GM21526 (cell line): ENCODE data around the gene NRCAM.
A peak's percentile ranks its signal among the peaks of the same experiment; 100 is the strongest.

Experiments
- ATAC-seq: cut with Tn5 transposase; IDR thresholded peaks from one replicate; pipeline ENCODE4 v1.9.1; 2021; ENCODE audit warnings: moderate library complexity; ENCODE audit not compliant: unreplicated experiment, low FRiP score

The NRCAM gene

DNA sequence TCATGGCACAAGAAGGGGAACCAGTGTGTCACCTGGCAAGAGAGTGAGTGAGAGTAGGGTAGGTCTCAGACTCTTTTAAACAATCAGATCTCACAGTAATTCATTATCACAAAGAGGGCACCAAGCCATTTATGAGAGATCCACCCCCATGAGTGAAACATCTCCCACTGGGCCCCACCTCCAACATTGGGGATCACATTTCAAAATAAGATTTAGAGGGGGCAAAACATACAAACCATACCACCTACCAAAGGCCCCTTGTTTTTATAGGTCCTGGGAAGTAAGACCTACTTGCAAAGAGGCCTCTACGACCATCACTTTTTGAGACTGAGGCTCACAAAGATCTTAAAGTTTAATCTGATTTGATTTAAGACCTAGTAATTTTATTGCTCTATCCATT lies 134.9 kb downstream of the NRCAM start:
- no peak for ATAC-seq

DNA sequence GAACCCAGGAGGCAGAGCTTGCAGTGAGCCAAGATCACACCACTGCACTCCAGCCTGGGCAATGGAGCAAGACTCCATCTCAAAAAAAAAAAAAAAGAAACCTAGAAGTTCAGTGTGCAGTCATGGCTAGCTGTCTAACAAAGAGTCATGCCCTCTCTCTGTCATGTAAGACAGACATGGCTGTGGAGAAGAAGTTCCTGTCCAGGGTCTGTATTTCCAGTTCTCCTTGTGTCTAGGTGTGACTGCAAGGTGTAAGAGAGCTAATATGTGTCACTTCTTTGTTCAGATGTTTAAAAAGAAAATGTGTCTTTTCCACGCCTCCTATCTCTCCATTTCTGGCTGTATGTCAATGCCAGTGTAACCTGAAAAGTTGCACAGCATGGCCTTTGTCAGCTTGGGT lies 139.5 kb downstream of the NRCAM start:
- no peak for ATAC-seq

DNA sequence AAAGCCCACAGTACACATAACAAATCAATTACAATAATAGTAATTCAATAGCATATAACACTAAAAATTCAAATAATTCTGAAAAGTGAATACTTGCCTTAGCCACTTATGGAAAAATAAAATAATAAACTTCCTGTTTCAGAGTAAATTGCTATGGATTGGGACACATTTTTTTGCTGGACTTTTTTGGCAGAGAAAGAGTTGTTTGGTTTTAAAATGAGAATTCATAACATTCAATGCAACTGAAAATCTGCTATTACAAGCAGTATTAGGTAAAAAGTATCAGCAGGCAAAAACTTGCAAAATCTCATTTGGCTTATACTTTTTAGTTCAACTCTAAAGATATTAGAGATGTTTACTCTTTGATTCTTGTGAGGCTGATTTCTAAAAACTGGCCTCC lies 141.7 kb downstream of the NRCAM start:
- no peak for ATAC-seq

DNA sequence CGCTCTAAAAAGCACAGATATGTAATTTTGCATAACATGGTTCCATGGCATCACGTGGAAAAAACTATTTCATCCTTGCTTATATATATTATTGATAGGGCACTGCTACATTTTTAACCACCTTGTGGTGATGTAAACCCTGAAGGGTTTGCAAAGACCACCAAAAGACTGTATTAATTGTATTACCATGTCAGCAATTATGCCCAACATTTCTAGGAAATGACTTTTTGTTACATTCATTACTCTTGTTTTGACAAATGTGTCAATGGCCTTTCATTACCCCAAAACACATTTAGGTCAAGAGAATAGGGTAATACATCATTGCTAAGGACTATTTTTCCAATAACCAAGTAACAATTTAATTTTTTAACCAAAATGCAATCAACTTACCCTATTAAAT lies 142.2 kb downstream of the NRCAM start:
- no peak for ATAC-seq

DNA sequence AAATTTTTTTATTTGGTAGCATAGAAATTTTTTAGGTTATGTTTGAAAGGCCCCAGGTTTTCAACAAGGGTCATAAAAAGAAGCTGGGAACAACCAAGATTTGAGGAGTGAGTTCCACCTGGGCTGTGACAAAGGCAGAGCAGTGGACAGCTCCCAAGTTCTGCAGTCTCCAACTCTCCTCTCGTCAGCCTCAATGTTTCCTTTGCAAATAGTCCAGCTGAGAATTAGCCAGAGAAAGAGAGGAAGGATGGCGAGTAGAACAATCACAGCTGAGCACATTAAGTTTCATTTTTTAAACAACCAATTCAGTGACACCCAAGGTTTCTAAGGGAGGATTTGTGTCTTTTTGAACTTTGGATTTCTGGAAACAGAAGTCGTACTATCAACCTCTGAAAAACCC lies 143.2 kb downstream of the NRCAM start:
- ATAC-seq = no peak

DNA sequence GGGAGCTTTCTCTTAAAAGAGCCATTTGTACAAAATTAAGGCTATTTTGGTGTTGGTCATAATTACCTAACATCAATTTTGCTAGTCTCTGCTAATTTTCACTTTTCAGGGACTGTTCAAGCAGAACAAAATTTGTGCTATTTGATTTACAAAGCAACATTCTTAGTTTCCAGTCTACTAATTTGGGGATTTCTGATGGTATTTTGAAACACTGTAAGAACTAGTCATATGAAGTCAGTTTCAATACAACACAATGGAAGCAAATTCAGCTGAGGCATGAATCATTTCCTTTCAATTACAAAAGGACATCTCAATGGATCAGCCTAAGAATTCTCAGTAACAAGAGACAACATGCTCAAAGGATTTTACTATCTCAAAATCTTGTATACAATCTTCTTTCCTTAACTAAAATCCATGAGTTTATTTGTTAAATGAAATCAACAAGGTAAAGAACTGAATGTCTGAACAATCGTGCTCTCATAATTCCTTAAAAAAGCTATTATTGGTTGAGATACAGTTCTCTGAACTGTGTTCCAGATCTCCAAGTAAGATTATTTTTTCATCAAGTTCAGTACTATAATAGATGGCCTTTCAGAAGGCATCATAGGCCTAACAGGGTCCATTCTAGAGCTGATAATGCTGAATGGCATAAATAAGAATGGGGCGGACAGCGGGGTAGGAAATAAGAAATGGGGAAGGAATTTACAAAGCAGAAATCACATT lies 144.6 kb downstream of the NRCAM start:
- no peak for ATAC-seq

DNA sequence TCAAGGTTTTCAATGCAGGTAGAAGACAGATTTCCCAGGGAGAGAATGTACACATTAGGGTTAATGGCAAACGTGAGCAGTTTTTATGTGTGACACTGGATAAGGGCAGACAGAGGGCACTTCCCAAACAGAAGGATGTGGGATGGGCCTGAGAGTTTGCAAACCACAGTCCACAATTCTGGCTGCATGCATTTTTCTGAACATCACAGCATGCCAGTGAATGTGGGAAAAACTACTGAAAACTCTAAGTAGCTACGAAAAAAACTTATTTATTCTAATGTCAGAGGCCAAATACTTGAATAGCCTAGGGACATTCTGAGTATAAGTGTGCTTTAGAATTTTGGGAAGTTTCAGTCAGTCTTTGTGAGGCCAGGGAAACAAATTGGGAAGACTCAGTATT lies 145.9 kb downstream of the NRCAM start:
- ATAC-seq = no peak

DNA sequence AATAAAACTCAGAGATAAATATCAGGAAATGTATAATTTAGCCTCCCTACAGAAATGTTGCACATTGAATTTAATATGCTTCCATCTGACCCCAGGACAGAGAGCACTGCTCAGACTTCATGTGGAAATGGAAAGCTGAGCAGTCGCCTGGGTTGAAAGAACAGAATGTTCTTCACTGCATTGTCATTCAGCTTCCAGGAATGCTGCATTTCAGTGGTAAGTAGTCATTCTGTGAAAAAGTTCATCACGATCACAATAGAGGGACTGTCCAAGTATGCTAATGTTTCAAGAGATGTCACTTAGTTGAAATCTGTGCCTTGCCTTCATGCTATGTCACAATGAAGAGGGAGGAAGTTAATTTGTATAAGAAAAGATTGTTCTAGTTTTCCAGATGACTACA lies 147.3 kb downstream of the NRCAM start:
- peak; percentile 43 for ATAC-seq

DNA sequence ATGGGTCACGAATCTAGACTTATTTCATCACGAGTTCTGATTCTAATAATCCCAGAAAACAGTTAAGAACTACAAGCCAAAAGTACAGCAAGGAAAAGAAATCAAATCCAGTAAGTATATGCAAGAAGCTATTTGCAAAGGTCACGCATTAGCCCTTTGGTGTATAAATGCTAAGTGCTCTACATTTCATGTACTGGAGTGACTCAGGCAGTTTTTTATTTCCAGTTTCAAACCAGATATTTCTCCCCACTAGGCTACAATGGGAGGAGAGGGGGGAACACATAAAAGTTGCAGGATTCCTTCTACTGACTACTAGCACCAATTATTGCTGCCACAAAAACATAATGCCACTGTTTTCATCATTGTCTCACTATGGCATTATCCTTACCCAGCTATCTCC lies 148.0 kb downstream of the NRCAM start:
- ATAC-seq = no peak

DNA sequence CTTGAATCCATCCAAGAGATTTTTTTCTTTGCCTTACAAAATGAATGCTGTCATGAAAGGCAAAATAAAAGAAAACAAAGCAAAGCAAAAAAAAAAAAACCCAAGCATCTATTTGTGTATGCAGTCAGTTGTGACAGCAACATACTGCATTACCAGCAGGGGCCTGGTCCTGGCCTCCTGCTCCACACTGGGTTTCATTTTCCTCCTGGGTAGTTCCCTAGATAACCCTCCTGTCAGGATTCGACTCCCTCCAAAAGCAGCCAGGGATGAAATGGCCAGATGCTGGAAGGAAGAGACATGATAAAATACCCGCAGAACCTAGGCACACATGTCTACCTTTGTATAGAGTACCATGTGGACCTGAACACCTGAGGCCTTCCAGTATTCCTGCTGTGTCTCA lies 148.6 kb downstream of the NRCAM start:
- ATAC-seq = no peak

DNA sequence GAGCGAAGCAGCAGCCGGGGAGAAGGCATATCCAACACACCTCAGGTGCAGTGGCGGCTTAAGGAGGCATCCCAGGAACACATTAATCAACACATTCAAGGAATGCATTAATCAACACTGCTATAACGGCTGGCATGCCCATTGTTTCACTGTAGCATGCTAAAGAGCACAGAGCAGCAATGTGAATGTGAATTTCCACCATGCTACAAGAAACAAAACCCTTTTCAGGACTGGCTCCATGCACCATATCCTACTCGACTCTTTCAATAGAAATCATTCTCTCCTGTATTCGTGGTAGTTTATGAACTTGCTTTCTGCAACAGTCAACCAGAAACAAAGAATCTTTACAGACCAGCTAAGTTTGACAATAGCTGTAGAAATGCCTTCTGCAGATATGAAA lies 149.0 kb downstream of the NRCAM start:
- ATAC-seq = no peak

DNA sequence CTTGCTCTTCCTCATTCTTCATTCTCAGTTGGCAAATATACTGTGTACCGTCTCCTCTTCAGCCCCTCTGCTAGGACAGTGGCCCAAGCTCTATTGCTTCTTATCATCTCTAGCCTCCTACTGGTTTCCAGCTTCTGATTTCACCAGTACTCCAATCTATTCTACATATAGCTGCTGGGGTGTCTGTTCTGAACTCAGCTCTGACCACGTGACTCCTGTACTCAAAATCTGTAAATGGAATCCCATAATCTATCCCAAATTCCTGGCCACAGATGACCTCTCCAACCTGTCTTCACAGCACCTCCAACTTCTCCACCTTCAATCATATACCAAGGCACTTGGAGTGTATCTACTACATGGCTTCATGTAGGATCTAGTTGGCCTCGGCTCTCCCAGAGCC lies 152.9 kb downstream of the NRCAM start:
- ATAC-seq = no peak

DNA sequence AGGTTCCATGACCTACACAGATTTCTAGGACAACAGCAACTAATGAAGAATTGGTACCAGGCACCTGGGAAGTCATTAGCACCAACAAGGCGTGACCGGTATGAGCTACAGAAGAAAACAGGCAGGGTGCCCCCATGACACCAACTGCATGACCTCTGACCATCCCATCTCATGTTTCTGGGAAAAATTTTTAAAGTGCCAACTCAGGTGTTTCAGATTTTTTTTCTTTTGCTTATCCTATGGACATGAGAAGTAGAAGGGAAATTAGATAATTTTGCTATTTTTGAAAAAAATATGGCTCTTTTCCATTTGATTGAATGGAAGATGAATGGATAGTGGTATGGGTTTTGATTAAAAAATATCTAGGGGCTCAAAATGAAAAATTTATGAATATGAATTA lies 154.8 kb downstream of the NRCAM start:
- ATAC-seq = no peak

DNA sequence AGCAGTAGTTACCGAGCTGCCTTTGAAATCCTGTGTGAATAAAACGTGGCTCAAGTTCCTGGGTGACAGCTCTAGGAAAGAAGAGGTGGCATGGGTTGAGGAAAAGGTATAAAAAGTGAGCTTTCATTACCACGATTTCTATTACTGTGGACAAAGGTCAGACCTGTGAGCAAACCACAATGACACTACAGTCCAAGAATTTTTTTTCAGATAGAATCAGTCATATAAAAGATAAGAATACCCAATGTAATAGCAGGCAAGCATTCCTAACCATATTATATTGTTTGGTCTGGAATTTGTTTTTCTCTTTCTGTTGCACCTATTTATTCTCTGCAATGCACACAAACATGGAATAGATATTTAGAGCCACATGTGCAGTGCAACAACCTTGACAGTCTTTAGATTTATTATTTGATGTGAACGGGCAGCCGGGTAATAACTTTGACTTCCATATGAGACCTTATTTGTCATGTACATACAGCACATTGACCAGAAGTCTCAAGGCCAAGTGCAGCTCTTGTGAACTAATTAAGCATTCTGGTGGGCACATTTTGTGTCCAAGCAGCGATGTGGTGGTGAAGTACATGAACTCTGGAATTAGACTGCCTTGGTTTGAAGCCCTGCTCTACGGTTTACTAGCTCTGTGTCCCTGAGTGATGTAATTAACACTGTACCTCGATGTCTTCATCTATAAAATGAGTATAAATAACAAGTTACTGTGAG lies 156.8 kb downstream of the NRCAM start:
- no peak for ATAC-seq

DNA sequence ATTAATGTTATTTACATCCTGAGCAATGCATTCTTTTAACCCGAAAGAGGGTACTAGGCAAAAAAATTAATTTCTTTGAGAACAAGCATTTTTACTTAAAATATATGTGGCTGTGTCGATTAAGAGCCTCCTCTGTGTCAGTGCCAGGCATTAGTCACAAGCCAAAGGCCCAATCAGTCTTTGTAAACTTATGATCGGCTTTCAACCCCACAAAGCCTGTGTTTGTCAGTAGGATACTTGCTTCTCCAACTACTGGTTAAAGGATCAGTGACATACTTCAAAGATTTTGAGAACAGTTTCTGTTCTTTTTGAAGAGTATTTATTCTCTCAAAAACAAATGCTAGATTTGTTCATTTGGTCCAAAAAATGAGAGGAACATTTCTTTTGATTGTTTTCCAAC lies 159.3 kb downstream of the NRCAM start:
- no peak for ATAC-seq

DNA sequence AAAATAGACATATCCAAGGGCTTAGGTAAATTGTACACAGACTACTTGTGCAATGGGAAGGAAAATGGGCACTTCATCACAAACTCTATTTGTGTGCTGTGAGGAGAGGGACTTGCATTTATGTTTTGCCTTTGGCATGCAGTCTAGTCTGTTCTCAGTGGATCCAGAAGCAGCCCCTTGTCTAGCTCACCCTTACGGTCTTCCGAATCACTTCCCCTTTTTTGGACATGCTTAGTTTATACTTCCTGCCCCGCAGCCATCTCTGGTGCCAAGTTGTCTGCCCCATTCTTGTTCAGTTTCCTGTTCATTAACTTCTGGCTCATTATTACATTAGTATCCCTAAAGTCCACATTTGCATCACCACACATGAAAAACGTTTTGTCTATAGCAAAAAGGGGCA lies 161.6 kb downstream of the NRCAM start:
- peak; percentile 97 for ATAC-seq

DNA sequence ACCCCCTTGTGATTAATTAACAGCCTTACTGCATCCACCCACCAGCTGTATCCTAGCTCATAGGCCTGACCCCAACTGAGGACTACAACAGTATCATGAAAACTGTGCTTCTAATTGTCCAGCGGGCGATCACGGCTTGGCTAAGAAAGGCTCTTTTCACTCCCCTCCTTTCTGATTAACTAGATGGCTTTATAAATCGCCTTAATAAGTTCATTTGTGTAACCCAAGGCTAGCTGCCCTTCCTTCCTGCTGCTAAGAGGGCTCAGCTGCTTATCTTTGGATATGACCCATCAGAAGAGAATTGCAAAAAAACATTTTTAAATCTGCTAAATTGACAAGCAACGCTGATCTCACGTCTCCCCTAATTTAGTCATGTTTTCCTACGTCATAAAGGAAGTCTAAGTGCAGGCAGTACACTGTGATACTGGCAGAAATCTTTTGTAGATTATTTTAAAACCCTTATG lies 163.1 kb downstream of the NRCAM start:
- ATAC-seq = no peak

DNA sequence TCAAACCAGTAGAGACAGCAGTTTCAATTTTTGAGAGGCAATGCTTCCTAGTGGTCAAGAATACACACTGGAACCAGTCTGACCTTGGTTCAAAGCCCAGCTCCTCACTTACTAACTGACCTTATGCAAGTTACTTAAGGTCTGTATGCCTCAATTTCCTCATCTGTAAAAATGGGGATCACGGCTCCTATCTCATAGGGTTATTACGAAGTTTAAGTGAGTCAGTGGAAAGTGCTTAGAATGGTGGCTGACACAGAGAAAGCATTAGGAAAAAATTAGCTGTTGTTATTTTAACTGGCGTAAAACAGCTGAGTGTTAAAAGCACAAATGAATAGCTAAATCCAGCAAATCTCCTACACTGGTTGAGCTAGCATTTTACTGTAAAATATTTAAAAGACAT lies 163.7 kb downstream of the NRCAM start:
- ATAC-seq = no peak

DNA sequence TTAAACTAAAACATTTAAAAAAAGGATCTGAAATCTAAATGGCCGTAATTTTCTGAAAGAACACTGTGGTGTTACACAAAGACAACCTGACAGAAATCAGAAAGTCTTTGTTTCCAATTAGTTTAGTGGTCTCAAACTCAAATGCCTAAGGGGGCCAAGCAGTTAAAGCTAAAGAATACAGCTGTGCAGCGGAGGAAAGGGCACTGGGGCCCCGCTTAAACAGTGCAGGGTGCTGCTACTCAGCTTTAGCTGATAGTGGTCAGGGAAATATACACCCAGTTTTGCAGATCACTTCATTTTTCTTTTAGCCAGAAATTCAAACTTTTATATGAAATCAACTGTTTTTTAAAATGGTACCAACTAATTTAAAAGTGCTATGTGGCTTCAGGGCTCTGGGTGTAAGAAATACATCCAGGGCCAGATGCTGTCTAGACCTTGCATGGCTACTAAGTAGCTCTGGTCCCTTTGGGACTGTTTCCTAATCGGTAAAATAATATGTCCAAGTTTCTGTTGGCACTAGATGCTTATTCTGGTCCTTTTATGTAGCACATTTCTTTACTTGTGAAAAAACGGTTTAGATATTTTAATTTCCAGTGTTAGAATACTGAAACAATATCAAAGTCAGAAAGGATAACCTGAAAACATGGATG lies 164.3 kb downstream of the NRCAM start:
- no peak for ATAC-seq

DNA sequence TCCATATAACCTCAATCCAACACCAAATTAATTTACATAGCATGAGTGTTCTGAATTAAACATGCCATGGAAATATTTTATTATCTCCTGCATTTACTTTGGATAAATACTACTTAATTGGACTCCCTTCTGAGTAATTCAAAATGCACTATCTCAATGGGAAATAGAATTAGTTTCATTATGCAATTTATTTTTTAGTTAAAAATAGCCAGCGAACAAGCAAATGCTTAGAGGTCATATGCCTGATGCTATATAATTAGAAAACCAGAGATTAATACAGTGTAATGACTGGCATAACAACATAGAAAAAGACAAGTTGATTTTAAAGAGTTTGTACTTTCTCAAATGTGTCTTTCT lies 165.1 kb downstream of the NRCAM start:
- ATAC-seq = no peak

DNA sequence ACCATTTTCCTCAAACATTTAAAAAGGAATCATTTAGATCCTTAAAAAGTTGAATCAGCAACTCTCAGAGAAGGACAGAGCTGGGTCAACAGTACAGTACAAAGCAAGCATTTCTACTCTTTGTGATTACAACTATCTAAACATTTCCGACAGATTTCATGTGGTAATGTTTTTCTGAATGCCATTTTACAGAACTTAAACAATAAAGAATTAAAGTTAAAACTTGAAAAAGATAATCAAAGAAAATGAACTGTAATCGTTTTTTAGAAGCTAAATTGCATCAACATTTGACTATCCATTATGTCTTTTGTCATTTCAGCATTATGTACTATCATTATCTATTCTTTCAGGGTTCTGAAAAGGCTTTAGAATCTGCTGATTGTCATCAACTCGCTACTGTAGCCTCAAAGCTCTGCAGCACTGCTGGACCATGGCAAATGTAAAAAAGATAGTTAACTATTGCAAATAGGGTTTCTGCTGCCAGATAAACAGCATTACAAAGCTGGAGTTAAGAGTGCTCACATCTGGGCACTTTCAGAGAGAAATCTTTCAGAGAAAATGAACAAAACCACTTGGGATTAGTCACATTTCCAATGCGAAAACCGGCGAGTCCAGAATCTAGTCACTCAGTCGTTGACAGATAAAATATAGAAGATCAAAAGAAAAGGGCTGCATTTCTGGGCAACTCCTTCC lies 165.6 kb downstream of the NRCAM start:
- no peak for ATAC-seq
